ENCODE measurements around the gene E2F7. TPM values are rescaled to one million over a fixed set of nuclear protein-coding genes. Genes with fewer than 3 reads are reported as not detected.

E2F7 gene
- total RNA-seq, 1 experiment from 2014 or later: 13.1 TPM

DNA sequence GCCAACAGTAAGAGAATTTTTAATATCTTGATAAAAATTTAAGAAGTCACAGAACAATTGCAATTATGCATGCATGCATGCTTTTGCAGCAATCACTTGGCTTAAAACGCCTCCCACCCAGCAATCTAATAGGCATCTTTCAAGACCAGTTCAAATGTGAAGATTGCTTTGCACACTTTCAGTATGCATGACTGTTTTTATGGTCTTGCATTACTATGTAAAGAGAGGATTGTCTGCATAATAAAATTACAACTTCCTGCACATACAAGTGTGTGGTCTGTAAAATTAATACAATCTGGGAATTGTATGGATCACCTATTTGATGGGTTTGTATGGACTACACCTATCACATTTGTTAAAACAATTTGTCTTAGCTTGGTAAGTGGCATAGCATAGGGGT, 48.8 kb downstream of the E2F7 start:
- Histone ChIP-seq H3K4me3 (ENCODE audit: low read depth in 2 of 2, low read length in 2 of 2) (no peak overlapping the region), H3K36me3 (ENCODE audit: control insufficient read depth, insufficient read depth, low read length) (no peaks in the 10 kb centered on the region; the same call in 1 of the 2 replicates), H3K27me3 (ENCODE audit: control insufficient read depth, insufficient read depth, low read length) (no peaks in the 10 kb centered on the region), H3K9me3 (ENCODE audit: control insufficient read depth, insufficient read depth, low read depth, low read length) (no peaks in the 10 kb centered on the region), H3K4me1 (ENCODE audit: control insufficient read depth, insufficient read depth, low read length) (no peaks in the 10 kb centered on the region), H3K27ac (ENCODE audit: low read length) (no peak overlapping the region)
- no peak for ATAC-seq
- intact Hi-C loops (cut with micrococcal nuclease; ENCODE audit: unreplicated experiment): loop anchor here (10.0 kb wide), 1 partner anchor 192 kb away; no protein-coding TSS in a partner anchor
- POLR2A ChIA-PET: no interaction called here
- BruUV-seq (replicated peaks): no TSS peak
- in situ Hi-C loops (cut with HindIII; ENCODE audit: low pct_unique_long_range_greater_than_20kb, low sequenced_read_pairs): no loop called here
- TF ChIP-seq TCF7L2 (IDR thresholded peaks at IDR 0.05; ENCODE audit: low read depth, low read length): no peak
- TF ChIP-seq SIN3A (IDR thresholded peaks at IDR 0.05; ENCODE audit: borderline replicate concordance, insufficient read depth, low read depth, low read length): no peak
- TF ChIP-seq, protein P1, sequence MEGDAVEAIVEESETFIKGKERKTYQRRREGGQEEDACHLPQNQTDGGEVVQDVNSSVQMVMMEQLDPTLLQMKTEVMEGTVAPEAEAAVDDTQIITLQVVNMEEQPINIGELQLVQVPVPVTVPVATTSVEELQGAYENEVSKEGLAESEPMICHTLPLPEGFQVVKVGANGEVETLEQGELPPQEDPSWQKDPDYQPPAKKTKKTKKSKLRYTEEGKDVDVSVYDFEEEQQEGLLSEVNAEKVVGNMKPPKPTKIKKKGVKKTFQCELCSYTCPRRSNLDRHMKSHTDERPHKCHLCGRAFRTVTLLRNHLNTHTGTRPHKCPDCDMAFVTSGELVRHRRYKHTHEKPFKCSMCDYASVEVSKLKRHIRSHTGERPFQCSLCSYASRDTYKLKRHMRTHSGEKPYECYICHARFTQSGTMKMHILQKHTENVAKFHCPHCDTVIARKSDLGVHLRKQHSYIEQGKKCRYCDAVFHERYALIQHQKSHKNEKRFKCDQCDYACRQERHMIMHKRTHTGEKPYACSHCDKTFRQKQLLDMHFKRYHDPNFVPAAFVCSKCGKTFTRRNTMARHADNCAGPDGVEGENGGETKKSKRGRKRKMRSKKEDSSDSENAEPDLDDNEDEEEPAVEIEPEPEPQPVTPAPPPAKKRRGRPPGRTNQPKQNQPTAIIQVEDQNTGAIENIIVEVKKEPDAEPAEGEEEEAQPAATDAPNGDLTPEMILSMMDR (IDR thresholded peaks at IDR 0.05): no peak
- TF ChIP-seq, protein P2, sequence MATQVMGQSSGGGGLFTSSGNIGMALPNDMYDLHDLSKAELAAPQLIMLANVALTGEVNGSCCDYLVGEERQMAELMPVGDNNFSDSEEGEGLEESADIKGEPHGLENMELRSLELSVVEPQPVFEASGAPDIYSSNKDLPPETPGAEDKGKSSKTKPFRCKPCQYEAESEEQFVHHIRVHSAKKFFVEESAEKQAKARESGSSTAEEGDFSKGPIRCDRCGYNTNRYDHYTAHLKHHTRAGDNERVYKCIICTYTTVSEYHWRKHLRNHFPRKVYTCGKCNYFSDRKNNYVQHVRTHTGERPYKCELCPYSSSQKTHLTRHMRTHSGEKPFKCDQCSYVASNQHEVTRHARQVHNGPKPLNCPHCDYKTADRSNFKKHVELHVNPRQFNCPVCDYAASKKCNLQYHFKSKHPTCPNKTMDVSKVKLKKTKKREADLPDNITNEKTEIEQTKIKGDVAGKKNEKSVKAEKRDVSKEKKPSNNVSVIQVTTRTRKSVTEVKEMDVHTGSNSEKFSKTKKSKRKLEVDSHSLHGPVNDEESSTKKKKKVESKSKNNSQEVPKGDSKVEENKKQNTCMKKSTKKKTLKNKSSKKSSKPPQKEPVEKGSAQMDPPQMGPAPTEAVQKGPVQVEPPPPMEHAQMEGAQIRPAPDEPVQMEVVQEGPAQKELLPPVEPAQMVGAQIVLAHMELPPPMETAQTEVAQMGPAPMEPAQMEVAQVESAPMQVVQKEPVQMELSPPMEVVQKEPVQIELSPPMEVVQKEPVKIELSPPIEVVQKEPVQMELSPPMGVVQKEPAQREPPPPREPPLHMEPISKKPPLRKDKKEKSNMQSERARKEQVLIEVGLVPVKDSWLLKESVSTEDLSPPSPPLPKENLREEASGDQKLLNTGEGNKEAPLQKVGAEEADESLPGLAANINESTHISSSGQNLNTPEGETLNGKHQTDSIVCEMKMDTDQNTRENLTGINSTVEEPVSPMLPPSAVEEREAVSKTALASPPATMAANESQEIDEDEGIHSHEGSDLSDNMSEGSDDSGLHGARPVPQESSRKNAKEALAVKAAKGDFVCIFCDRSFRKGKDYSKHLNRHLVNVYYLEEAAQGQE (IDR thresholded peaks at IDR 0.05; ENCODE audit: insufficient read depth in 1 of 2, low read depth in 2 of 2, low read length in 1 of 2): no peak
- no peak for TF ChIP-seq POLR2AphosphoS5 (IDR thresholded peaks at IDR 0.05; ENCODE audit: low read depth, low read length)
- CTCF ChIA-PET: no interaction called here
- DNase-seq (ENCODE audit: low read depth, low spot score): no peak

DNA sequence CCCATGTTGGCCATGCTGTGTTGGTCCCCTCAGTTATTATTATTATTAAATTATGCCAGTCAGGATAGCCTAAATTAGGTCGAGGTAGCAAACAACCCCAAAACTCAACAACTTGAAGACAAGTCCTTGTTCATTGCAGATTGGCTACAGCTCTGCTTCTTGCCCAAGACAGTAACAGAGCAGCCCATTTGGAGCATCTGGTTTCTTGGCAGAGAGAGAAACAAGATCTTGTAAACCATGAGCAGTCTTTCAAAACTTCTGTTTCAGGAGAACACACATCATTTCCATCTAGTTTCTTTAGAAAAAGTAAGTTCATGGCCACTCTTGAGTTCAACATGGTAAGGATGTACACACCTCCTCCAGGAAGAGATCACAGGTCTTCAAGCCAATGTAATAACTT, 52.3 kb downstream of the E2F7 start:
- H3K27ac ChIP-seq (ENCODE audit: low read length): no peak overlapping the region
- H3K4me3 ChIP-seq (ENCODE audit: low read depth in 2 of 2, low read length in 2 of 2): no peak overlapping the region
- BruUV-seq (replicated peaks): no TSS peak
- TF ChIP-seq, protein P2 (IDR thresholded peaks at IDR 0.05; ENCODE audit: insufficient read depth in 1 of 2, low read depth in 2 of 2, low read length in 1 of 2): no peak
- TF ChIP-seq TCF7L2 (IDR thresholded peaks at IDR 0.05; ENCODE audit: low read depth, low read length): no peak
- TF ChIP-seq, protein P1 (IDR thresholded peaks at IDR 0.05): no peak
- no peak for TF ChIP-seq SIN3A (IDR thresholded peaks at IDR 0.05; ENCODE audit: borderline replicate concordance, insufficient read depth, low read depth, low read length)
- no peak for TF ChIP-seq POLR2AphosphoS5 (IDR thresholded peaks at IDR 0.05; ENCODE audit: low read depth, low read length)
- POLR2A ChIA-PET: no interaction called here
- CTCF ChIA-PET: no interaction called here
- ATAC-seq (no peak), DNase-seq (ENCODE audit: low read depth, low spot score) (no peak)
- H3K9me3 ChIP-seq (ENCODE audit: control insufficient read depth, insufficient read depth, low read depth, low read length): no peaks in the 10 kb centered on the region
- H3K4me1 ChIP-seq (ENCODE audit: control insufficient read depth, insufficient read depth, low read length): 0 out of 2 replicates have a peak, but pooled peaks cover 4% of the 10 kb centered on the region
- H3K36me3 ChIP-seq (ENCODE audit: control insufficient read depth, insufficient read depth, low read length): no peaks in the 10 kb centered on the region
- intact Hi-C loops (cut with micrococcal nuclease; ENCODE audit: unreplicated experiment) (loop anchor here (10.0 kb wide), 1 partner anchor 188 kb away; no protein-coding TSS in a partner anchor), in situ Hi-C loops (cut with HindIII; ENCODE audit: low pct_unique_long_range_greater_than_20kb, low sequenced_read_pairs) (no loop called here)
- peaks cover 3% of the 10 kb centered on the region; the same call in 1 of the 2 replicates for H3K27me3 ChIP-seq (ENCODE audit: control insufficient read depth, insufficient read depth, low read length)

Measured in Panc1 (cell line).